Osteocyte (in vitro differentiated cells): ENCODE data around the gene DCDC1. TPM values are rescaled to one million over a fixed set of nuclear protein-coding genes. Genes with fewer than 3 reads are reported as not detected.

Source experiments
- total RNA-seq: library from RNA; stranded (reverse); gene quantifications from 2 replicates; pipeline ENCODE4 v1.2.1, GENCODE V29; 2021

DCDC1 gene
- total RNA-seq, 1 donor from 2014 or later, result not detected

Other genes starting within 250 kb of the DCDC1 start
- 12.0 and 16.4 TPM in 2 replicates for gene DNAJC24, start 121 bp upstream of the DCDC1 start, total RNA-seq
- gene IMMP1L, start 139.9 kb upstream of the DCDC1 start, total RNA-seq, result 19.8 and 26.5 TPM in 2 replicates
- gene ELP4, start 140.0 kb upstream of the DCDC1 start, total RNA-seq, result 13.6 and 15.0 TPM in 2 replicates